Activated CD8-positive, alpha-beta memory T cell treated with anti-CD3 and anti-CD28 coated beads for 24 hours (primary cell): Measurements from ENCODE around the gene SLC38A10.

Experiments used
- DNase-seq: peaks from one replicate; pipeline ENCODE4 v3.0.0-alpha.2; 2020

Gene SLC38A10

GRCh38 chr17:81200201-81200600, 94.9 kb downstream of the SLC38A10 start:
- no peak for DNase-seq

GRCh38 chr17:81199482-81199830, 95.7 kb downstream of the SLC38A10 start:
- DNase-seq: no peak

GRCh38 chr17:81198826-81199481, 96.2 kb downstream of the SLC38A10 start:
- no peak for DNase-seq

GRCh38 chr17:81197831-81198490, 97.1 kb downstream of the SLC38A10 start:
- no peak for DNase-seq

- DNase-seq: no peak
These were observed 97.7 kb downstream of the SLC38A10 start for GRCh38 chr17:81197409-81197795.

- no peak for DNase-seq
These were observed 98.3 kb downstream of the SLC38A10 start for GRCh38 chr17:81196505-81197408.

GRCh38 chr17:81195941-81196495, 99.1 kb downstream of the SLC38A10 start:
- no peak for DNase-seq
